B cell (primary cell): ENCODE data around the gene ALKBH3. TPM values are rescaled to one million over a fixed set of nuclear protein-coding genes. Genes with fewer than 3 reads are reported as not detected.

Experiments used
- ATAC-seq: fragments of 200-7000 bp; cut with Tn5 transposase; one replicate; pipeline ENCODE4 v1.10.0; 2021; ENCODE audit warnings: low read depth, mild to moderate bottlenecking, moderate number of reproducible peaks, moderate library complexity
- CTCF ChIA-PET: fragments of 350-600 bp; sonication (Branson Sonifier 250); formaldehyde crosslinking; loops from one replicate; lab custom pipeline; 2021; ENCODE audit warnings: antibody characterized with exemption, inconsistent platforms; lab: Charles Lee
- POLR2A ChIA-PET: fragments of 350-600 bp; sonication (Branson Sonifier 250); formaldehyde crosslinking; loops from one replicate; lab custom pipeline; 2021; ENCODE audit warnings: antibody characterized with exemption; lab: Charles Lee
- DNase-seq: peaks from one replicate; pipeline ENCODE4 v3.0.0; 2013
- H2AFZ ChIP-seq: 2 replicates; pipeline ENCODE4 v1.6.1; 2012; ENCODE audit warnings: mild to moderate bottlenecking, low read depth, low read length; ENCODE audit not compliant: insufficient read depth, poor library complexity, severe bottlenecking
- H3K27ac ChIP-seq, 2 donors: 1 replicate in 1 of 2; 2 replicates in 1 of 2; pipeline ENCODE4 v1.5.1; 2012 to 2013; ENCODE audit warnings: low read length in 2 of 2, mild to moderate bottlenecking in 2 of 2, moderate library complexity in 1 of 2
- H3K27me3 ChIP-seq, 4 experiments: fragments of 200-600 bp in 1 of 4; sonication (generic) in 1 of 4; replicated peaks in 1 of 4; 1 replicate in 2 of 4; 2 replicates in 2 of 4; pipeline versions ENCODE4 v1.6.1 to v1.7.0; 2013 to 2016; ENCODE audit warnings: low read length in 3 of 4, mild to moderate bottlenecking in 2 of 4, mixed read lengths in 1 of 4, moderate library complexity in 1 of 4; ENCODE audit not compliant: insufficient read depth in 4 of 4, control insufficient read depth in 3 of 4; ENCODE audit errors: control extremely low read depth in 1 of 4
- H3K36me3 ChIP-seq, 2 experiments: replicated peaks in 1 of 2; 1 replicate in 1 of 2; 2 replicates in 1 of 2; pipeline versions ENCODE4 v1.6.1 to v1.7.1; 2013; ENCODE audit warnings: low read length in 1 of 2; ENCODE audit not compliant: insufficient read depth in 2 of 2, control insufficient read depth in 1 of 2; ENCODE audit errors: control extremely low read depth in 1 of 2, extremely low read depth in 1 of 2
- H3K4me1 ChIP-seq, 2 donors: fragments of 200-600 bp in 1 of 2; sonication (generic) in 1 of 2; 1 replicate in 1 of 2; 2 replicates in 1 of 2; pipeline versions ENCODE4 v1.5.1 to v1.6.1; 2013 to 2017; ENCODE audit warnings: low read length in 2 of 2; ENCODE audit not compliant: control insufficient read depth in 2 of 2, insufficient read depth in 2 of 2
- H3K4me2 ChIP-seq: replicated peaks from 2 replicates; pipeline ENCODE3; 2012; ENCODE audit warnings: mild to moderate bottlenecking, low read depth, low read length; ENCODE audit not compliant: poor library complexity, severe bottlenecking
- H3K4me3 ChIP-seq, 5 experiments: fragments of 200-600 bp in 1 of 5; sonication (generic) in 1 of 5; 1 replicate in 3 of 5; 2 replicates in 2 of 5; pipeline versions ENCODE4 v1.5.1 to v1.7.0; 2011 to 2016; ENCODE audit warnings: low read length in 4 of 5, mild to moderate bottlenecking in 4 of 5, low read depth in 2 of 5, control low read depth in 1 of 5, moderate library complexity in 1 of 5; ENCODE audit not compliant: insufficient read depth in 1 of 5; ENCODE audit errors: control extremely low read depth in 1 of 5, extremely low read depth in 1 of 5
- H3K79me2 ChIP-seq: fragments of 200-600 bp; sonication (generic); one replicate; pipeline ENCODE4 v1.6.0; 2016; ENCODE audit warnings: low read length; ENCODE audit not compliant: control insufficient read depth, insufficient read depth
- H3K9ac ChIP-seq: fragments of 200-600 bp; sonication (generic); 2 replicates; pipeline ENCODE4 v1.6.1; 2017; ENCODE audit warnings: mild to moderate bottlenecking, low read length, moderate library complexity
- H3K9me3 ChIP-seq, 3 donors: one replicate each; pipeline versions ENCODE4 v1.6.1 to v1.7.1; 2013; ENCODE audit warnings: low read length in 2 of 3; ENCODE audit not compliant: control insufficient read depth in 2 of 3, insufficient read depth in 1 of 3; ENCODE audit errors: control extremely low read depth in 1 of 3
- H4K20me1 ChIP-seq: 2 replicates; pipeline ENCODE4 v1.6.0; 2012; ENCODE audit warnings: mild to moderate bottlenecking, low read length; ENCODE audit not compliant: insufficient read depth, control insufficient read depth, poor library complexity, severe bottlenecking
- H3K27ac Mint-ChIP-seq: one replicate; pipeline ENCODE4 v1.8.0; 2021; ENCODE audit warnings: mixed read lengths
- H3K27me3 Mint-ChIP-seq: one replicate; pipeline ENCODE4 v1.8.0; 2021; ENCODE audit warnings: mixed read lengths
- H3K4me1 Mint-ChIP-seq: one replicate; pipeline ENCODE4 v1.8.0; 2021; ENCODE audit warnings: mixed read lengths
- H3K4me3 Mint-ChIP-seq: one replicate; pipeline ENCODE4 v1.8.0; 2021; ENCODE audit warnings: mixed read lengths
- H3K9me3 Mint-ChIP-seq: one replicate; pipeline ENCODE4 v1.8.0; 2022; ENCODE audit warnings: mixed read lengths; ENCODE audit not compliant: insufficient read depth
- EZH2 ChIP-seq: IDR thresholded peaks from 2 replicates; pipeline ENCODE4 v1.6.1; 2012; ENCODE audit warnings: borderline replicate concordance, low read depth, mild to moderate bottlenecking, moderate library complexity, low read length; ENCODE audit not compliant: insufficient read depth, poor library complexity, severe bottlenecking
- WGBS: methylation state at CpG from one replicate; pipeline ENCODE4 v1.1.5; 2013; ENCODE audit warnings: missing lambda C conversion rate; ENCODE audit not compliant: insufficient coverage; 5-methylcytosine and 5-hydroxymethylcytosine counted together
- intact Hi-C: fragments of 100-400 bp; cut with micrococcal nuclease; formaldehyde crosslinking; loops from one replicate; pipeline ENCODE4 v1.10.0; 2022
- polyA plus RNA-seq: library from polyadenylated mRNA; depleted of rRNA; stranded (reverse); fragments of >200 nt; gene quantifications from 2 replicates; pipeline ENCODE4 v1.2.3, GENCODE V29; 2012
- total RNA-seq, 2 donors: library from RNA; stranded (reverse); fragments of 120-200 nt in 1 of 2; gene quantifications; 1 replicate in 1 of 2; 2 replicates in 1 of 2; pipeline versions ENCODE4 v1.2.3 to v1.2.4, GENCODE V29; 2013 to 2022
- TF ChIP-seq, protein P1 (sequence below): fragments of 200-600 bp; IDR thresholded peaks from one replicate; pipeline ENCODE4 v1.8.0; 2022; ENCODE audit warnings: antibody characterized with exemption, mild to moderate bottlenecking

Gene ALKBH3
- total and polyA plus RNA-seq, 2 donors (not counting 1 experiment from before 2014, with no cell fraction given): 22.3 to 26.7 TPM

DNA sequence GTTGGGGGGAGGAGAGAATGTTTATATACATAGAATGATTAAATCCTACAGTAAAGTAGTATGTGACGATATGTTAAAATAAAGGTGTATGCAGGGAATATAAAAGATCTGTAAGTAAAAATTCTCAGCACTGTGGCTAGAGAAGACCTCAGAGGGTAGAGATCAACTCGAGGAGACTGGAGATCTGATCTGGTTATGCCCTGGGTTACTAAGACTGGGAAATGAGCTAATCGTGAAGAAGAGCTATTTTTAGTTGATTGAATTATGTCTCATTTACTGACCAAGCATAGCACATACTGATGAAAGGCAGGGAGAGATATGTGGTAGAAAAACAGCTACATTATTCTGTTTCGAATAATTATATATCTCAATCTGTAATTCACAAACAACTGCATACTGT lies 42.8 kb upstream of the ALKBH3 start:
- H3K4me3 ChIP-seq: no peak overlapping the region
- peaks cover 3 to 8% of the 10 kb centered on the region in 2 experiments for H3K36me3 ChIP-seq
- H3K27ac ChIP-seq: no peak overlapping the region
- no peak overlapping the region for H3K27ac Mint-ChIP-seq
- no peaks in the 10 kb centered on the region for H3K27me3 ChIP-seq
- no peaks in the 10 kb centered on the region for H3K9me3 ChIP-seq
- TF ChIP-seq, protein P1, sequence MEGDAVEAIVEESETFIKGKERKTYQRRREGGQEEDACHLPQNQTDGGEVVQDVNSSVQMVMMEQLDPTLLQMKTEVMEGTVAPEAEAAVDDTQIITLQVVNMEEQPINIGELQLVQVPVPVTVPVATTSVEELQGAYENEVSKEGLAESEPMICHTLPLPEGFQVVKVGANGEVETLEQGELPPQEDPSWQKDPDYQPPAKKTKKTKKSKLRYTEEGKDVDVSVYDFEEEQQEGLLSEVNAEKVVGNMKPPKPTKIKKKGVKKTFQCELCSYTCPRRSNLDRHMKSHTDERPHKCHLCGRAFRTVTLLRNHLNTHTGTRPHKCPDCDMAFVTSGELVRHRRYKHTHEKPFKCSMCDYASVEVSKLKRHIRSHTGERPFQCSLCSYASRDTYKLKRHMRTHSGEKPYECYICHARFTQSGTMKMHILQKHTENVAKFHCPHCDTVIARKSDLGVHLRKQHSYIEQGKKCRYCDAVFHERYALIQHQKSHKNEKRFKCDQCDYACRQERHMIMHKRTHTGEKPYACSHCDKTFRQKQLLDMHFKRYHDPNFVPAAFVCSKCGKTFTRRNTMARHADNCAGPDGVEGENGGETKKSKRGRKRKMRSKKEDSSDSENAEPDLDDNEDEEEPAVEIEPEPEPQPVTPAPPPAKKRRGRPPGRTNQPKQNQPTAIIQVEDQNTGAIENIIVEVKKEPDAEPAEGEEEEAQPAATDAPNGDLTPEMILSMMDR: no peak
- no peak for TF ChIP-seq EZH2
- H3K27me3 Mint-ChIP-seq: no peaks in the 10 kb centered on the region
- POLR2A ChIA-PET: no interaction called here
- H3K4me1 Mint-ChIP-seq: no peaks in the 10 kb centered on the region
- H3K79me2 ChIP-seq: no peaks in the 10 kb centered on the region
- H3K4me2 ChIP-seq: no peak overlapping the region
- H3K9ac ChIP-seq: no peak overlapping the region
- DNase-seq: no peak
- WGBS: 90% methylated on average over 2 of the region's 4 CpGs
- CTCF ChIA-PET: interaction anchor here (1.2 to 2.1 kb wide), 2 partner anchors 12 to 18 kb away, joined by 4 read pairs; no protein-coding TSS in a partner anchor
- H2AFZ ChIP-seq: no peak overlapping the region
- H4K20me1 ChIP-seq: no peaks in the 10 kb centered on the region
- intact Hi-C loops: no loop called here
- no peaks in the 10 kb centered on the region for H3K9me3 Mint-ChIP-seq
- no peak overlapping the region for H3K4me3 Mint-ChIP-seq
- ATAC-seq: no peak
- no peaks in the 10 kb centered on the region for H3K4me1 ChIP-seq

- intact Hi-C loops: no loop called here
- CTCF ChIA-PET: interaction anchor here (3.4 kb wide), 1 partner anchor 10 kb away, joined by 16 read pairs; no protein-coding TSS in a partner anchor
- H3K9me3 Mint-ChIP-seq: no peaks in the 10 kb centered on the region
- Histone ChIP-seq H3K27me3 (no peaks in the 10 kb centered on the region), H3K9ac (no peak overlapping the region), H3K36me3 (peaks cover 8 to 10% of the 10 kb centered on the region in 2 experiments), H3K9me3 (no peaks in the 10 kb centered on the region), H2AFZ (no peak overlapping the region), H3K4me1 (no peaks in the 10 kb centered on the region), H3K27ac (no peak overlapping the region), H3K79me2 (no peaks in the 10 kb centered on the region), H3K4me2 (no peak overlapping the region), H4K20me1 (no peaks in the 10 kb centered on the region), H3K4me3 (no peak overlapping the region)
- no peak for DNase-seq
- POLR2A ChIA-PET: no interaction called here
- no peaks in the 10 kb centered on the region for H3K27me3 Mint-ChIP-seq
- WGBS: no CpG with 5 or more reads among the region's 1 CpG
- H3K27ac Mint-ChIP-seq: no peak overlapping the region
- H3K4me3 Mint-ChIP-seq: no peak overlapping the region
- no peak for ATAC-seq
- no peaks in the 10 kb centered on the region for H3K4me1 Mint-ChIP-seq
- TF ChIP-seq, protein P1: no peak
- no peak for TF ChIP-seq EZH2
Observed at GRCh38 chr11:43842021-43842420, 38.6 kb upstream of the ALKBH3 start.
